BE2C (cell line): ENCODE data around the gene ATG5.
"Not testable (repeated sequence)": the region's sequence is repeated elsewhere in the genome, so short reads cannot be mapped to it uniquely, and the experiment has no call there.

ENCODE experiments used
- DNase-seq: peaks from one replicate; pipeline ENCODE4 v3.0.0-alpha.2; 2020
- H3K27me3 ChIP-seq: fragments of 250-450 bp; sonication (Bioruptor Pico); 2 replicates; pipeline ENCODE4 v1.5.1; 2020; ENCODE audit warnings: mild to moderate bottlenecking
- H3K36me3 ChIP-seq: fragments of 250-450 bp; sonication (Bioruptor Pico); 2 replicates; pipeline ENCODE4 v1.5.1; 2020; ENCODE audit warnings: mild to moderate bottlenecking
- H3K4me1 ChIP-seq: fragments of 250-450 bp; sonication (Bioruptor Pico); 2 replicates; pipeline ENCODE4 v1.5.1; 2020
- H3K4me3 ChIP-seq: 2 replicates; pipeline ENCODE4 v1.5.1; 2011; ENCODE audit warnings: low read depth, low read length
- H3K9me3 ChIP-seq: fragments of 250-450 bp; sonication (Bioruptor Pico); 2 replicates; pipeline ENCODE4 v1.5.1; 2020
- TF ChIP-seq, protein P1 (sequence below): IDR thresholded peaks from 2 replicates; pipeline ENCODE4 v1.5.1; 2012; ENCODE audit warnings: mild to moderate bottlenecking, low read depth, low read length

The ATG5 gene

GRCh38 chr6:106273087-106273486 lies 52.5 kb downstream of the ATG5 start:
- H3K9me3 ChIP-seq = peaks cover 3% of the 10 kb centered on the region; the same call in 1 of the 2 replicates
- H3K27me3 ChIP-seq = no peaks in the 10 kb centered on the region
- DNase-seq = no peak
- no peaks in the 10 kb centered on the region for H3K36me3 ChIP-seq
- no peak overlapping the region for H3K4me3 ChIP-seq
- peaks cover 24% of the 10 kb centered on the region for H3K4me1 ChIP-seq
- TF ChIP-seq, protein P1, sequence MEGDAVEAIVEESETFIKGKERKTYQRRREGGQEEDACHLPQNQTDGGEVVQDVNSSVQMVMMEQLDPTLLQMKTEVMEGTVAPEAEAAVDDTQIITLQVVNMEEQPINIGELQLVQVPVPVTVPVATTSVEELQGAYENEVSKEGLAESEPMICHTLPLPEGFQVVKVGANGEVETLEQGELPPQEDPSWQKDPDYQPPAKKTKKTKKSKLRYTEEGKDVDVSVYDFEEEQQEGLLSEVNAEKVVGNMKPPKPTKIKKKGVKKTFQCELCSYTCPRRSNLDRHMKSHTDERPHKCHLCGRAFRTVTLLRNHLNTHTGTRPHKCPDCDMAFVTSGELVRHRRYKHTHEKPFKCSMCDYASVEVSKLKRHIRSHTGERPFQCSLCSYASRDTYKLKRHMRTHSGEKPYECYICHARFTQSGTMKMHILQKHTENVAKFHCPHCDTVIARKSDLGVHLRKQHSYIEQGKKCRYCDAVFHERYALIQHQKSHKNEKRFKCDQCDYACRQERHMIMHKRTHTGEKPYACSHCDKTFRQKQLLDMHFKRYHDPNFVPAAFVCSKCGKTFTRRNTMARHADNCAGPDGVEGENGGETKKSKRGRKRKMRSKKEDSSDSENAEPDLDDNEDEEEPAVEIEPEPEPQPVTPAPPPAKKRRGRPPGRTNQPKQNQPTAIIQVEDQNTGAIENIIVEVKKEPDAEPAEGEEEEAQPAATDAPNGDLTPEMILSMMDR = no peak

GRCh38 chr6:106272287-106272686 lies 53.3 kb downstream of the ATG5 start:
- peaks cover 24% of the 10 kb centered on the region for H3K4me1 ChIP-seq
- no peaks in the 10 kb centered on the region for H3K27me3 ChIP-seq
- H3K4me3 ChIP-seq = no peak overlapping the region
- H3K36me3 ChIP-seq = no peaks in the 10 kb centered on the region
- peaks cover 3% of the 10 kb centered on the region; the same call in 1 of the 2 replicates for H3K9me3 ChIP-seq
- TF ChIP-seq, protein P1 = no peak
- no peak for DNase-seq

DNA sequence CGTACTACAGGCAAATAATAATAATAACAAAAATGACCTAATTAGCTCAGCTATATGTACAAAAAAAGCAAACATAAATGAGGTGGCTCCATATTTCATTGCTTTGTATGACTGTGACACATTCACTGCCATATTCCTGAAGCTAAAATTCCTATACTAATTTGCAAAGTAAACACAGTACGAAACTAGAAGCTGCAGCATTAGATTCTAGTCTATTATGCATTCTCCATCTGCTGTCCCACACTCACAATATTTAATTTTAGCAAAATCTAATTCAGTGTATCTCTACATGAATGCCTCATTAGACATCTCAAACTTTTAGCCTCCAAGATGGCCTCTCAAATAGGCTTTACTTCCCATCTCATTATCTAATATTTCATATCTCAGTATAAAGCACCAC lies 55.1 kb downstream of the ATG5 start:
- Histone ChIP-seq H3K9me3 (peaks cover 3% of the 10 kb centered on the region; the same call in 1 of the 2 replicates), H3K4me3 (no peak overlapping the region), H3K4me1 (peaks cover 24% of the 10 kb centered on the region), H3K27me3 (no peaks in the 10 kb centered on the region), H3K36me3 (no peaks in the 10 kb centered on the region)
- no peak for DNase-seq
- TF ChIP-seq, protein P1 = no peak

DNA sequence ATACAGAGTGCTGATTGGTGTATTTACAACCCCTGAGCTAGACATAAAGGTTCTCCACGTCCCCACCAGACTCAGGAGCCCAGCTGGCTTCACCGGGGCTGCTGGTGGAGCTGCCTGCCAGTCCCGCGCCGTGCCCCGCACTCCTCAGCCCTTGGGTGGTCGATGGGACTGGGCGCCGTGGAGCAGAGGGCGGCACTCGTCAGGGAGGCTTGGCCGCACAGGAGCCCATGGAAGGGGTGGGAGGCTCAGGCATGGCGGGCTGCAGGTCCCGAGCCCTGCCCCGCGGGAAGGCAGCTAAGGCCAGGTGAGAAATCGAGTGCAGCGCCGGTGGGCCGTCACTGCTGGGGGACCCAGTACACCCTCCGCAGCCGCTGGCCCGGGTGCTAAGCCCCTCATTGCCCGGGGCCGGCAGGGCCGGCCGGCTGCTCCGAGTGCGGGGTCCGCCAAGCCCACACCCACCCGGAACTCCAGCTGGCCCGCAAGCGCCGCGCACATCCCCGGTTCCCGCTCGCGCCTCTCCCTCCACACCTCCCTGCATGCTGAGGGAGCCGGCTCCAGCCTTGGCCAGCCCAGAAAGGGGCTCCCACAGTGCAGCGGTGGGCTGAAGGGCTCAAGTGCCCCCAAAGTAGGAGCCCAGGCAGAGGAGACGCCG lies 56.2 kb downstream of the ATG5 start:
- H3K27me3 ChIP-seq, H3K4me3 ChIP-seq, DNase-seq, H3K36me3 ChIP-seq, H3K9me3 ChIP-seq: not testable (repeated sequence)
- peaks cover 24% of the 10 kb centered on the region for H3K4me1 ChIP-seq

GRCh38 chr6:106268500-106268899 lies 57.1 kb downstream of the ATG5 start:
- peaks cover 22% of the 10 kb centered on the region for H3K4me1 ChIP-seq
- H3K4me3 ChIP-seq, H3K27me3 ChIP-seq, H3K36me3 ChIP-seq, H3K9me3 ChIP-seq, DNase-seq: not testable (repeated sequence)

GRCh38 chr6:106264433-106264832 lies 61.1 kb downstream of the ATG5 start:
- H3K4me3 ChIP-seq, H3K4me1 ChIP-seq, H3K9me3 ChIP-seq, H3K27me3 ChIP-seq, H3K36me3 ChIP-seq, DNase-seq: not testable (repeated sequence)

DNA sequence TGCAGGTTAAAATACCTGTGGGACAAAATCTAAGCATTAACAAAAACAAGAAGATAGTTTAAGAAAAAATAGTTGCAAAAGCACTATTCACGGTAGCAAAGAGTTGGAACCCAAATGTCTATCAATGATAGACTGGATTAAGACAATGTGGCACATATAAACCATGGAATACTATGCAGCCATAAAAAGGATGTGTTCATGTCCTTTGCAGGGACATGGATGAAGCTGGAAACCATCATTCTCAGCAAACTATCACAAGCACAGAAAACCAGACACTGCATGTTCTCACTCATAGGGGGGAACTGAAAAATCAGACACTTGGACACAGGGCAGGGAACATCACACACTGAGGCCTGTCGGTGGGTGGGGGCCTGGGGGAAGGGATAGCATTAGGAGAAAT lies 65.8 kb downstream of the ATG5 start:
- H3K36me3 ChIP-seq, DNase-seq, H3K4me3 ChIP-seq, H3K27me3 ChIP-seq, H3K9me3 ChIP-seq: not testable (repeated sequence)
- H3K4me1 ChIP-seq = peaks cover 19% of the 10 kb centered on the region

DNA sequence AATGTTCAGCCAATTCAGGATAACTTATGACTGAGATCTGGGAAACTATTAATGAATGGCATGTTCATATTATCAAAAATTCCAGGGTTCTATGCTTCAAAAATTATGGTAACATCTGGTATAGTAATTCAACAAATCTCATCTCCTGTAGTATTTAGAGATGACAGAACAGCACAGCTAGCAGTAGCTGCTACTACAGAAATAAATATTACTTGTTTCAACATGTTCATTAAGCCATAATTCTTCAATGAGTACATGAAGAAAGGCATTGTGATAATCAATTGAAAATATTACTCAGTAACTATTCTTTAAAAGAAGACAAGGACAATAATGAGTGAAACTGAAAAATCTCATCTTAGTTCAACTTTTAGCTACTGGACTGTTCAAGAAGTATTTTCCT lies 66.8 kb downstream of the ATG5 start:
- no peak for DNase-seq
- 0 out of 2 replicates have a peak, but pooled peaks cover 3% of the 10 kb centered on the region for H3K36me3 ChIP-seq
- H3K27me3 ChIP-seq = no peaks in the 10 kb centered on the region
- H3K4me1 ChIP-seq = peaks cover 28% of the 10 kb centered on the region
- H3K9me3 ChIP-seq = no peaks in the 10 kb centered on the region
- TF ChIP-seq, protein P1 = no peak
- no peak overlapping the region for H3K4me3 ChIP-seq
